OCI-LY1 (cell line): ENCODE data around the gene INTS15.

ENCODE experiments used
- H2AFZ ChIP-seq: fragments of 200-600 bp; sonication (generic), shearing (Covaris generic); 2 replicates; pipeline ENCODE4 v1.6.0; 2014; ENCODE audit warnings: antibody characterized with exemption, mild to moderate bottlenecking, low read length
- H3F3A ChIP-seq: fragments of 200-600 bp; sonication (generic), shearing (Covaris generic); 2 replicates; pipeline ENCODE4 v1.6.0; 2014; ENCODE audit warnings: mild to moderate bottlenecking, antibody characterized with exemption, low read length, moderate library complexity; ENCODE audit not compliant: insufficient read depth
- H3K27ac ChIP-seq: fragments of 200-600 bp; sonication (generic); 2 replicates; pipeline ENCODE4 v1.5.1; 2014; ENCODE audit warnings: low read length, mixed run types, mild to moderate bottlenecking, low read depth; ENCODE audit not compliant: poor library complexity, severe bottlenecking
- H3K27me3 ChIP-seq: fragments of 200-600 bp; sonication (generic); 2 replicates; pipeline ENCODE4 v1.6.0; 2014; ENCODE audit warnings: antibody characterized with exemption, mild to moderate bottlenecking, low read length, moderate library complexity; ENCODE audit not compliant: insufficient read depth
- H3K36me3 ChIP-seq: fragments of 200-600 bp; sonication (generic); 2 replicates; pipeline ENCODE4 v1.6.1; 2014; ENCODE audit warnings: mild to moderate bottlenecking, antibody characterized with exemption, low read length, moderate library complexity, mixed read lengths; ENCODE audit not compliant: insufficient read depth
- H3K4me1 ChIP-seq: fragments of 200-600 bp; sonication (generic); 2 replicates; pipeline ENCODE4 v1.5.1; 2014; ENCODE audit warnings: mild to moderate bottlenecking, low read length, moderate library complexity; ENCODE audit not compliant: insufficient read depth, severe bottlenecking
- H3K4me2 ChIP-seq: fragments of 200-600 bp; sonication (generic), shearing (Covaris generic); 2 replicates; pipeline ENCODE4 v1.6.1; 2014; ENCODE audit warnings: low read length
- H3K4me3 ChIP-seq: fragments of 200-600 bp; sonication (generic); 2 replicates; pipeline ENCODE4 v1.5.1; 2014; ENCODE audit warnings: low read length, low read depth, mild to moderate bottlenecking, mixed read lengths; ENCODE audit not compliant: poor library complexity, severe bottlenecking
- H3K79me2 ChIP-seq: fragments of 200-600 bp; shearing (Covaris generic); 2 replicates; pipeline ENCODE4 v1.6.1; 2016; ENCODE audit warnings: mixed run types, low read length, mixed read lengths; ENCODE audit not compliant: insufficient read depth
- H3K9ac ChIP-seq: fragments of 200-600 bp; sonication (generic), shearing (Covaris generic); 2 replicates; pipeline ENCODE4 v1.6.1; 2014; ENCODE audit warnings: mild to moderate bottlenecking, low read length, mixed read lengths
- H3K9me2 ChIP-seq: fragments of 200-600 bp; sonication (generic), shearing (Covaris generic); 2 replicates; pipeline ENCODE4 v1.6.1; 2014; ENCODE audit warnings: low read depth, mild to moderate bottlenecking, low read length, mixed read lengths
- H3K9me3 ChIP-seq: fragments of 200-600 bp; shearing (Covaris generic); 2 replicates; pipeline ENCODE4 v1.6.1; 2014; ENCODE audit warnings: low read length, mixed read lengths
- H4K20me1 ChIP-seq: fragments of 200-600 bp; sonication (generic), shearing (Covaris generic); 2 replicates; pipeline ENCODE4 v1.6.0; 2016; ENCODE audit warnings: mild to moderate bottlenecking, low read length; ENCODE audit not compliant: insufficient read depth
- CTCF ChIP-seq: fragments of 200-600 bp; sonication (generic), shearing (Covaris generic); IDR thresholded peaks from 2 replicates; pipeline ENCODE4 v1.5.1; 2017; ENCODE audit warnings: mild to moderate bottlenecking, antibody characterized with exemption, low read length, moderate library complexity, mixed read lengths
- EZH2 ChIP-seq: fragments of 200-600 bp; sonication (generic), shearing (Covaris generic); IDR thresholded peaks from 2 replicates; pipeline ENCODE4 v1.8.0; 2017; ENCODE audit warnings: borderline replicate concordance, mixed run types, mild to moderate bottlenecking, antibody characterized with exemption, low read length, moderate library complexity, mixed read lengths

Gene INTS15

GRCh38 chr7:6654113-6654841, 64.5 kb downstream of the INTS15 start:
- no peaks in the 10 kb centered on the region for H3K9me2 ChIP-seq
- H4K20me1 ChIP-seq: no peaks in the 10 kb centered on the region
- no peaks in the 10 kb centered on the region for H3K79me2 ChIP-seq
- H3K27me3 ChIP-seq: no peaks in the 10 kb centered on the region
- no peak overlapping the region for H3K4me3 ChIP-seq
- H3F3A ChIP-seq: no peaks in the 10 kb centered on the region
- H3K4me1 ChIP-seq: no peaks in the 10 kb centered on the region
- H3K27ac ChIP-seq: no peak overlapping the region
- no peak overlapping the region for H3K9ac ChIP-seq
- H3K4me2 ChIP-seq: no peak overlapping the region
- 0 out of 2 replicates have a peak, but pooled peaks cover 4% of the 10 kb centered on the region for H3K9me3 ChIP-seq
- H2AFZ ChIP-seq: no peak overlapping the region
- H3K36me3 ChIP-seq: peaks cover 57% of the 10 kb centered on the region
- no peak for TF ChIP-seq EZH2
- no peak for TF ChIP-seq CTCF

- no peaks in the 10 kb centered on the region for H3K79me2 ChIP-seq
Measured at GRCh38 chr7:6654842-6655610, 65.2 kb downstream of the INTS15 start.

More at GRCh38 chr7:6654842-6655610, 65.2 kb downstream of the INTS15 start:
- Histone ChIP-seq H3K9me3 (0 out of 2 replicates have a peak, but pooled peaks cover 4% of the 10 kb centered on the region), H2AFZ (no peak overlapping the region), H3K9me2 (no peaks in the 10 kb centered on the region), H3K27ac (no peak overlapping the region), H3K36me3 (peaks cover 50% of the 10 kb centered on the region), H3K9ac (no peak overlapping the region), H4K20me1 (no peaks in the 10 kb centered on the region), H3K27me3 (no peaks in the 10 kb centered on the region), H3K4me1 (no peaks in the 10 kb centered on the region), H3K4me3 (no peak overlapping the region), H3F3A (no peaks in the 10 kb centered on the region), H3K4me2 (no peak overlapping the region)
- TF ChIP-seq EZH2 (no peak), CTCF (no peak)
